ENCODE results near the gene FOXA1.

- TF ChIP-seq CTCF (IDR thresholded peaks at IDR 0.05) (no peak), POLR2A (IDR thresholded peaks at IDR 0.05) (no peak)
These were observed 23.5 kb upstream of the FOXA1 start for GRCh38 chr14:37618498-37619028.

Data from heart left ventricle (tissue), 13 donors.